PFSK-1 (cell line): ENCODE measurements around the gene ARSK.

Experiments
- POLR2AphosphoS5 ChIP-seq: IDR thresholded peaks from 2 replicates; pipeline ENCODE4 v1.6.1; 2012; ENCODE audit warnings: low read depth, mild to moderate bottlenecking, control low read depth, low read length, moderate library complexity
- TAF1 ChIP-seq: IDR thresholded peaks from 2 replicates; pipeline ENCODE4 v1.6.1; 2012; ENCODE audit warnings: low read length, control low read depth, borderline replicate concordance; ENCODE audit not compliant: insufficient read depth

GRCh38 chr5:95531491-95531890 is 23.4 kb upstream of the ARSK start:
- TF ChIP-seq POLR2AphosphoS5 (no peak), TAF1 (no peak)
